Sigmoid colon (tissue), 7 donors: Measurements from ENCODE around the gene TNNI3. TPM values are rescaled to one million over a fixed set of nuclear protein-coding genes. Genes with fewer than 3 reads are reported as not detected.

ENCODE experiments used
- DNase-seq: peaks from one replicate; pipeline ENCODE4 v3.0.0-alpha.2; 2019
- H3K27ac ChIP-seq, 4 donors: fragments of 200-600 bp; sonication (generic); one replicate each; pipeline ENCODE4 v1.5.1; 2016 to 2019; ENCODE audit warnings: mild to moderate bottlenecking in 1 of 4
- H3K27me3 ChIP-seq, 3 donors: fragments of 200-600 bp; sonication (generic); one replicate each; pipeline ENCODE4 v1.5.1; 2019; ENCODE audit warnings: mild to moderate bottlenecking in 1 of 3
- H3K36me3 ChIP-seq, 4 donors: fragments of 200-600 bp; sonication (generic); one replicate each; pipeline ENCODE4 v1.5.1; 2016 to 2019
- H3K4me1 ChIP-seq, 4 donors: fragments of 200-600 bp; sonication (generic); one replicate each; pipeline ENCODE4 v1.5.1; 2017 to 2019
- H3K4me3 ChIP-seq, 4 donors: fragments of 200-600 bp; sonication (generic); one replicate each; pipeline ENCODE4 v1.5.1; 2017 to 2019; ENCODE audit warnings: mild to moderate bottlenecking in 2 of 4, moderate library complexity in 1 of 4
- H3K9me3 ChIP-seq, 4 donors: fragments of 200-600 bp in 3 of 4; sonication (generic) in 3 of 4; one replicate each; pipeline versions ENCODE4 v1.5.1 to v1.6.1; 2013 to 2019
- EP300 ChIP-seq, 4 donors: sonication (generic); formaldehyde crosslinking; IDR thresholded peaks; one replicate each; pipeline ENCODE4 v1.6.1; 2017; ENCODE audit warnings: antibody characterized with exemption in 4 of 4
- POLR2A ChIP-seq, 2 donors: fragments of 450-650 bp; IDR thresholded peaks; one replicate each; pipeline ENCODE4 v1.6.1; 2016; ENCODE audit warnings: antibody characterized with exemption in 2 of 2, mild to moderate bottlenecking in 2 of 2, moderate library complexity in 2 of 2
- POLR2AphosphoS5 ChIP-seq, 4 donors: sonication (generic); formaldehyde crosslinking; IDR thresholded peaks; one replicate each; pipeline ENCODE4 v1.6.1; 2017; ENCODE audit warnings: antibody characterized with exemption in 4 of 4
- WGBS, 2 donors: extraction: QIAGEN DNeasy Blood & Tissue Kit; methylation state at CpG; one replicate each; pipeline ENCODE4 v1.1.7; 2013; 5-methylcytosine and 5-hydroxymethylcytosine counted together
- intact Hi-C: fragments of 100-400 bp; cut with DNase I; formaldehyde crosslinking; loops from one replicate; pipeline ENCODE4 v1.15.1; 2023
- polyA plus RNA-seq, 3 donors: library from polyadenylated mRNA; stranded (reverse); fragments of 200-250 nt; gene quantifications; one replicate each; pipeline ENCODE4 v1.2.3, GENCODE V29; 2013
- total RNA-seq, 4 donors: library from RNA; depleted of rRNA; stranded (reverse); fragments of >200 nt; gene quantifications; one replicate each; pipeline ENCODE4 v1.1.0, GENCODE V29; 2016
- TF ChIP-seq, protein P1 (sequence below), 4 experiments: fragments of 450-650 bp in 3 of 4; fragments of 200-600 bp in 1 of 4; IDR thresholded peaks; one replicate each; pipeline ENCODE4 v1.5.1; 2016 to 2019; ENCODE audit warnings: antibody characterized with exemption in 4 of 4, mild to moderate bottlenecking in 3 of 4, moderate library complexity in 2 of 4
- donor health status: healthy with polysubstance abuse.
- donor health status: Bipolar disorder and iron deficiency.
- donor health status: healthy.

TNNI3 gene
- total and polyA plus RNA-seq, 7 donors, result 3.6 to 45.5 (median 3.6) TPM; not detected in 4

- Histone ChIP-seq H3K9me3 (no peaks in the 10 kb centered on the region), H3K4me1 (peaks cover 0 to 11% (median 5%) of the 10 kb centered on the region in 4 donors), H3K4me3 (no peak overlapping the region), H3K27me3 (peaks cover 14 to 90% (median 70%) of the 10 kb centered on the region in 3 donors), H3K27ac (no peak overlapping the region), H3K36me3 (no peaks in the 10 kb centered on the region)
- 83 to 85% methylated on average over 12 of the region's 12 CpGs for whole genome bisulfite sequencing, 2 donors
- intact Hi-C loops, result no loop called here
- TF ChIP-seq EP300 (IDR thresholded peaks at IDR 0.05) (no peak), POLR2AphosphoS5 (IDR thresholded peaks at IDR 0.05) (no peak), POLR2A (IDR thresholded peaks at IDR 0.05) (no peak)
- TF ChIP-seq, protein P1, sequence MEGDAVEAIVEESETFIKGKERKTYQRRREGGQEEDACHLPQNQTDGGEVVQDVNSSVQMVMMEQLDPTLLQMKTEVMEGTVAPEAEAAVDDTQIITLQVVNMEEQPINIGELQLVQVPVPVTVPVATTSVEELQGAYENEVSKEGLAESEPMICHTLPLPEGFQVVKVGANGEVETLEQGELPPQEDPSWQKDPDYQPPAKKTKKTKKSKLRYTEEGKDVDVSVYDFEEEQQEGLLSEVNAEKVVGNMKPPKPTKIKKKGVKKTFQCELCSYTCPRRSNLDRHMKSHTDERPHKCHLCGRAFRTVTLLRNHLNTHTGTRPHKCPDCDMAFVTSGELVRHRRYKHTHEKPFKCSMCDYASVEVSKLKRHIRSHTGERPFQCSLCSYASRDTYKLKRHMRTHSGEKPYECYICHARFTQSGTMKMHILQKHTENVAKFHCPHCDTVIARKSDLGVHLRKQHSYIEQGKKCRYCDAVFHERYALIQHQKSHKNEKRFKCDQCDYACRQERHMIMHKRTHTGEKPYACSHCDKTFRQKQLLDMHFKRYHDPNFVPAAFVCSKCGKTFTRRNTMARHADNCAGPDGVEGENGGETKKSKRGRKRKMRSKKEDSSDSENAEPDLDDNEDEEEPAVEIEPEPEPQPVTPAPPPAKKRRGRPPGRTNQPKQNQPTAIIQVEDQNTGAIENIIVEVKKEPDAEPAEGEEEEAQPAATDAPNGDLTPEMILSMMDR (IDR thresholded peaks at IDR 0.05), result no peak
- DNase-seq, result no peak
Measured at GRCh38 chr19:55153652-55154264, 3.8 kb downstream of the TNNI3 start.

GRCh38 chr19:55152017-55152416, 5.5 kb downstream of the TNNI3 start:
- intact Hi-C loops, result no loop called here
- Histone ChIP-seq H3K4me3 (no peak overlapping the region), H3K27ac (no peak overlapping the region), H3K4me1 (peaks cover 0 to 11% (median 5%) of the 10 kb centered on the region in 4 donors), H3K36me3 (no peaks in the 10 kb centered on the region), H3K9me3 (no peaks in the 10 kb centered on the region), H3K27me3 (peaks cover 10 to 90% (median 70%) of the 10 kb centered on the region in 3 donors)
- no peak for DNase-seq
- no peak for TF ChIP-seq EP300 (IDR thresholded peaks at IDR 0.05)
- TF ChIP-seq, protein P1 (IDR thresholded peaks at IDR 0.05), result no peak

- Histone ChIP-seq H3K27ac (no peak within 1 kb of the TSS), H3K9me3 (no peaks in the 10 kb centered on the region), H3K27me3 (peaks cover 18 to 90% (median 71%) of the 10 kb centered on the region in 3 donors), H3K36me3 (no peaks in the 10 kb centered on the region), H3K4me1 (peaks cover 0 to 10% (median 5%) of the 10 kb centered on the region in 4 donors), H3K4me3 (no peak within 1 kb of the TSS)
- intact Hi-C loops, result loop anchor here (10.0 kb wide), 1 partner anchor 265 kb away; no protein-coding TSS in a partner anchor
- no peak for DNase-seq
- 12 to 24% methylated on average over 18 of the region's 18 CpGs for WGBS, 2 donors
- TF ChIP-seq, protein P1 (IDR thresholded peaks at IDR 0.05), result no peak
- TF ChIP-seq POLR2A (IDR thresholded peaks at IDR 0.05) (no peak), POLR2AphosphoS5 (IDR thresholded peaks at IDR 0.05) (no peak), EP300 (IDR thresholded peaks at IDR 0.05) (no peak)
Measured at GRCh38 chr19:55149078-55150003, 8.2 kb downstream of the TNNI3 start, which contains the start of gene TNNT1. Gene TNNT1 (minus strand): TSS chr19:55149206. CDS start chr19:55147157, 2,049 bp downstream.

GRCh38 chr19:55147545-55148251, 9.8 kb downstream of the TNNI3 start:
- WGBS, 2 donors, result 15 to 50% methylated on average over 8 to 9 of the region's 9 CpGs
- peaks cover 23 to 90% (median 78%) of the 10 kb centered on the region in 3 donors for H3K27me3 ChIP-seq

More at GRCh38 chr19:55147545-55148251, 9.8 kb downstream of the TNNI3 start:
- no peak overlapping the region for H3K27ac ChIP-seq
- DNase-seq, result no peak
- H3K4me3 ChIP-seq, result no peak overlapping the region
- intact Hi-C loops, result loop anchor here (10.0 kb wide), 1 partner anchor 267 kb away; no protein-coding TSS in a partner anchor
- TF ChIP-seq, protein P1 (IDR thresholded peaks at IDR 0.05), result no peak
- TF ChIP-seq POLR2AphosphoS5 (IDR thresholded peaks at IDR 0.05), result no peak
- no peak for TF ChIP-seq EP300 (IDR thresholded peaks at IDR 0.05)
- TF ChIP-seq POLR2A (IDR thresholded peaks at IDR 0.05), result no peak
- peaks cover 0 to 10% (median 5%) of the 10 kb centered on the region in 4 donors for H3K4me1 ChIP-seq
- H3K36me3 ChIP-seq, result no peaks in the 10 kb centered on the region
- no peaks in the 10 kb centered on the region for H3K9me3 ChIP-seq
